ENCODE data around the gene BBS12. TPM values are rescaled to one million over a fixed set of nuclear protein-coding genes. Genes with fewer than 3 reads are reported as not detected.

The BBS12 gene
- total RNA-seq, 1 experiment from 2014 or later: 3.3 TPM

- DNase-seq (ENCODE audit: low spot score): no peak
- in situ Hi-C loops (cut with HindIII; ENCODE audit: low sequenced_read_pairs): no loop called here
These were observed 21.8 kb upstream of the BBS12 start for GRCh38 chr4:122710434-122711308.

DNA sequence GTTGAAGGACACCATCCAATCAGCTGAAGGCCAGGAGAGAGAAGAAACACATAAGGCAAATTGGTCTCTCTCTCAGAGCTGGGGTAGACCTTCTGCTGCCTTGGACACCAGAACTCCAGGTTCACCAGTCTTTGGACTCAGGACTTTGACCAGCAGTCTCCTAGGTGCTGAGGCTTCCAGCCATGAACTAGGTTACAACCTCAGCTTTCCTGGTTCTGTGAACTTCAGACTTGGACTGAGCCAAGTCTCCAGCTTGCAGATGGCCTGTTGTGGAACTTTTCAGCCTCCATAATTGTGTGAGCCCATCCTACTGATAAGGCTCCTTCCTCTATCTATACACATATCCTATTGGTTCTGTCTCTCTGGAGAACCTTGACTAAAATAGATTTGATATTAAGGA lies 20.6 kb upstream of the BBS12 start:
- in situ Hi-C loops (cut with HindIII; ENCODE audit: low sequenced_read_pairs): no loop called here
- DNase-seq (ENCODE audit: low spot score): no peak

DNA sequence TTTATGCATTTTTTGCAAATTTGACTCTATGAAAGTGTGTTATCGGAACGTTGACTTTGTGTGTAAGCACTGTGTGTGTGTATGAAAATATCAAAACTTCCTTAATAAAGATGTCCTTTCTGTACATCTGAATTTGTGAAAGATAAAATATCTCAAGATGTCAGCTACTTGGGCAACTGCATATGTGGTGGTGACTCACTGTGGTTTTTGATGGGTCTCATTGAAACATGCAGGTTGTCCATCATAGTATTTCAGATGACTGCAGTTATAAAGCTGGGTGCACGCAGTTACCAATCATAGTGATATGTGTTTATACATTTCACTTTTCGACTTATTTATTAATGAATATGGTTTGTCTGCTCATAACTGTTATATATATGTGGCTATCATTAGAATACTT lies 19.7 kb upstream of the BBS12 start:
- in situ Hi-C loops (cut with HindIII; ENCODE audit: low sequenced_read_pairs): no loop called here
- DNase-seq (ENCODE audit: low spot score): no peak

DNA sequence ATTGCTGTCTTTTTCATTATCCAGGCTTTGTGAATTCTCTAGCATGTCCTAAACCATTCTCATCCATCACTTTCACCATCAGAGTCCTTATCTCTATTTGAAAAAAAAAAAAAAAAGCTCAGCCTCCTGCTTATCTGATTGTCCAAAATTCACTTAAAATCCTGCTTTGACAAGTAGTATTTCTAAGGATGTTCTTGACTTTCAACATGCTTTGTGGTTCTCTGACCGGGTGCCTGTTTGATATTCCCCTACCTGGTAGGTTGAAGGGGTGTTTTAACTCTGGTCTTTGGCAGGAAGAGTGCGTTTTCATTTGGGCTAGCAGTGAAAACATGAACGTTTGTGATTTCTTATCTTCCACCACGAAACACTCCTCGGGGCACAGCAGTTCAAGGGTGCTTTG lies 17.3 kb upstream of the BBS12 start:
- DNase-seq (ENCODE audit: low spot score): no peak
- in situ Hi-C loops (cut with HindIII; ENCODE audit: low sequenced_read_pairs): no loop called here

DNA sequence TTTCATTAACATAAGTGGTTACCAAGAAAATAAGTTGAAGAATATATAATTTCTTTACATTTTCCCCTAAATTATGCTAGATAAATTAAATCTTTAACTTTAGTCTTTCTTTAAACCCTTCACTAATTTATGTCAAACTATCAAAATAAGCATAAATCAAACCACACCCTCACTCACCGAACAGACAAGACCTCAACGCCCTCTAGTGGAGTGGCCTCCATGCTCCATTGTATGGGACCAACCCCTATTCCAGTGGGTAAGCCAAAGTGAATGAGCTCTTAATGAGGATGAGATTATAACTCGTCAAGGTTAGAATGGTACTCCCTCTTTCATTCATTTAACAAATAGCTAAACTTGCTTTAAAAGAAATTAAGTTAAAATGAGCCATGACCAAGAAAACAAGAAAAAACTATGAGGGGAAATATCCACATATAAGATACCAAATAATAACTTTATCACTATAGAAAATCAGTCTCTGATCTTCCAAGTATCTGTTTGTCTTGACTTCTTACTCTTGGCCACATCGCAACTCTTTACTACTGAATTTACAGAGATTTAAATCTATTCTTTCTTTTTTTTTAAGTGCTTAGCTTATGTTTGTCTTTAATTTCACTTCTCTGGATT lies 15.6 kb upstream of the BBS12 start:
- in situ Hi-C loops (cut with HindIII; ENCODE audit: low sequenced_read_pairs): no loop called here
- peak; percentile 40 for DNase-seq (ENCODE audit: low spot score)

DNA sequence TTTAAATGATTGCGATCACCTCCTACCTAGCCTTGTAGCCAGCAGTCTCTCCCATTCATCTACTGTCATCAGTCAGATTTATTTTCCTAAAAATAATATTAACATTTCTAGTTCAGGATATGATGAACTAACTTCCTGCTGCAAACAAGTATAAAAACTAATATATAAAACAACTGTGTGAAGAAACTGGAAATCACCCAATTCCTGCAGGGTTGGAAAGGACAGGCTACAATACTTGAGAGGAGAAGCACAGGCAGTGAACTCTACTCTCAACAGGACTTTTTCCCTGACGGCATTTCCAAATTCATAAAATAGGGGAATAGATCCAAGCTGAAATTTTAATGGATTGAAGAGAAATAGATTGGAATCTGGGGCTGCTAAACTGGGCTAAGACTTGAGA lies 14.2 kb upstream of the BBS12 start:
- in situ Hi-C loops (cut with HindIII; ENCODE audit: low sequenced_read_pairs): no loop called here
- no peak for DNase-seq (ENCODE audit: low spot score)

DNA sequence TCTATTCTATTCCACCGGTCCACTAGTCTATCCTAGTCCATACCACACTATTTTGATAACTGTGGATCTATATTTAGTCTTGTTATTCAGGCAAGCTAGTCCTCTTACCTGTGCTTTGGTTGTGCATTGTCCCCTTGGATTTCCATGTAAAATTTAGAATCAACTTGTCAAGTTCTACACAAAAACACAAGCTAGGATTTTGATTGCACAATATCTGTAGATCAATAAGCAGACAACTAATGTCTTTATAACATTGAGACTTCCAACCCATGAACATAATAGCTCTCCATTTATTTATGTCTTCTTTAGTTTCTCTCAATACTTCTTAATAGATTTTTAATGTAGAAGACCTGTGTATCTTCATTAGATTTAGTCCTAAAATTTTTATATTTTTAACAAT lies 10.2 kb upstream of the BBS12 start:
- in situ Hi-C loops (cut with HindIII; ENCODE audit: low sequenced_read_pairs): no loop called here

GRCh38 chr4:122728856-122729255 lies 3.6 kb upstream of the BBS12 start:
- no peak for DNase-seq (ENCODE audit: low spot score)
- in situ Hi-C loops (cut with HindIII; ENCODE audit: low sequenced_read_pairs): no loop called here

More for the DNA sequence above, 10.2 kb upstream of the BBS12 start:
- DNase-seq (ENCODE audit: low spot score): no peak

DNA sequence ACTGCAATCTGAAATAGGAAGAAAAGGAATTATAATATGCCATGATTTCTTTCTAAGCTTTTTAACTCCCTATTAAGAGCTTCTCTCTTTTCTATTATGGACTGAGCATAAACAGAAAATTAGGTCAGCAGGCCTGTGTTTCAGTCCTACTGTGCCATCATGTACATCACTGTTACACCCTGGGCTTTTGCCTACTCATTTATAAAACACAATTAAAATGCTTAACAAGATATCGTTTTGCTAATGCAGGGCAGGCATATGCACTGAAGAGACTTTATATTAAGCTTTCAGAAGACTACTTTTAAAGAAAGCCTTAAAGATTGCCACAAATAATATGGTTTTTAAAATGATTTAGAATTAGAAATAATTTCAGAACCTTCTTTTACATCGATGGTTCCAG lies 828 bp upstream of the BBS12 start:
- in situ Hi-C loops (cut with HindIII; ENCODE audit: low sequenced_read_pairs): no loop called here
- DNase-seq (ENCODE audit: low spot score): peak; percentile 40

DNA sequence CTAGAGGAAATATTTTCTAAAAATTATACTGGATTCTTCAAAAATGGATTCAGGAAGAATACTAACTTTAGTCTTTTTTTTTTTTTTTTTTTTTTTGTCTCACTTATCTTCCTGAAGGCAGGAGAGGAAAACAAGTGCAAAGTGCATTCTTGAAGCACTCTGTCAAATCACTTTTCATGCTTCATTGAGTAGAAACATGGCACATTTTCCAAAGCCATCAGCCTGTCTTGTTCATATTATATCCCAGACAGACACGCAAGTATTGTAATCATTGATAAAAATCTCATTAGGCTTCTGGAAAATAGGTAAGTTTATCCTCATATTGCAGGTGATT lies 1.2 kb downstream of the BBS12 start:
- in situ Hi-C loops (cut with HindIII; ENCODE audit: low sequenced_read_pairs): no loop called here
- DNase-seq (ENCODE audit: low spot score): no peak

DNA sequence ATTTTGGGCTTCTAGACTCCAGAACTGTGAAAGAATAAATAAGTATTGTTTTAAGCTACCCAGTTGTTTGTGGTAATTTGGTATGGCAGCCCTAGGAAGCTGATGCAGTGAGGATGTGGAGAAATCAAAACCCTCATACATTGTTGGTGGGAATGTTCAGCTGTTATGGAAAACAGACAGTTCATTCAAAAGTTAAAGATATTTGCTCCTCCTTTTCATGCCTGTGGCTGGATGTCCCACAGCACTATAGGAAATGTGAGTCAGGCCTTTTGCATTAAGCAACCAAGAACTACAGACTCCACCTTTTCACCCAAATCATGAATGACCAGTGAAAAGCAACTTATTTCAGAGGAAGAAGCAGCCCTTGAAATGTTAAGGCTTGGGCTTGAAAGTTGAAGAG lies 6.7 kb downstream of the BBS12 start:
- in situ Hi-C loops (cut with HindIII; ENCODE audit: low sequenced_read_pairs): no loop called here
- no peak for DNase-seq (ENCODE audit: low spot score)

GRCh38 chr4:122742933-122743829 lies 10.7 kb downstream of the BBS12 start:
- DNase-seq (ENCODE audit: low spot score): no peak
- in situ Hi-C loops (cut with HindIII; ENCODE audit: low sequenced_read_pairs): no loop called here

GRCh38 chr4:122744229-122744628 lies 11.7 kb downstream of the BBS12 start:
- in situ Hi-C loops (cut with HindIII; ENCODE audit: low sequenced_read_pairs): no loop called here
- DNase-seq (ENCODE audit: low spot score): no peak

DNA sequence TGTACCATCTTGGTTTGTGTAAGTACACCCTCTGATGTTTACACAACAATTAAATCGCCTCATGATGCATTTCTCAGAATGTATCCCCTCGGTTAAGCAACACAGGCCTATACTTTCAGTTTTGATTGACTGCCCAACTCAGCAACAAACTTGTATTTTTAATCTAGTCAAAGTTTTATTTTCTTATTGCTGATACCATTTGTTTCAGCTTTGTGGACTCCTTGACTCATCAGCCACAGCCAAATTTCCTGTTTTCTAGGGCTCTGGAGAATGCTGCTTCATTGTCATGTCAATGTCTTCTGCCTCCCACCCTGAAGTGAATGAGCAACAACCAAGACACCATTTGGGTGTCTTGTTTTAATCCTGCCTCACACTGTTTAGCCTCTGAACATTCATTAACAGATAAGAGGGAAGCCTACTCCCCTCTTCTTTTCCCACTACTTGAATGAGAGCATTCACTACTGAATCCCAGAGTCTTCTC lies 14.0 kb downstream of the BBS12 start:
- in situ Hi-C loops (cut with HindIII; ENCODE audit: low sequenced_read_pairs): no loop called here
- DNase-seq (ENCODE audit: low spot score): no peak

DNA sequence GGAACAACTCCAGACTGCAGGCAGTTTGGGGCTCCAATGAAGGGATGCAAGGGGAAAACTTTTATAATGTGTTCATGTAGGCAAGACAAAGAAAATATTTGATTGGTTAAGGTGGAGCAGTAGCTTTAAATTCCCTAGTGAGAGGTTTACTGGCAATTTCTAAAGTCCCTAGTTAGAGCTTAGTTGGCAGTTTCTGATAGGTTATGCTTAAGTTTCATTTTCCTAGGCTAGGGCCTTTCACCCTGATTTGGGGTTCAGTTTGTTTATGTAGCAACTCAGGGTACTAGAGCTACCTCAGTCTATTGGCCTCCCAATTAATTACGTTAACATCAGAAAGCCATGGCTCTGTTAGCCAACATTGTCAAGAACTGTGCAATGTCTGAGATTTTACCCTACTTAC lies 14.6 kb downstream of the BBS12 start:
- DNase-seq (ENCODE audit: low spot score): no peak
- in situ Hi-C loops (cut with HindIII; ENCODE audit: low sequenced_read_pairs): no loop called here

GRCh38 chr4:122747883-122748282 lies 15.4 kb downstream of the BBS12 start:
- no peak for DNase-seq (ENCODE audit: low spot score)
- in situ Hi-C loops (cut with HindIII; ENCODE audit: low sequenced_read_pairs): no loop called here

GRCh38 chr4:122749704-122750454 lies 17.4 kb downstream of the BBS12 start:
- in situ Hi-C loops (cut with HindIII; ENCODE audit: low sequenced_read_pairs): no loop called here
- DNase-seq (ENCODE audit: low spot score): no peak

DNA sequence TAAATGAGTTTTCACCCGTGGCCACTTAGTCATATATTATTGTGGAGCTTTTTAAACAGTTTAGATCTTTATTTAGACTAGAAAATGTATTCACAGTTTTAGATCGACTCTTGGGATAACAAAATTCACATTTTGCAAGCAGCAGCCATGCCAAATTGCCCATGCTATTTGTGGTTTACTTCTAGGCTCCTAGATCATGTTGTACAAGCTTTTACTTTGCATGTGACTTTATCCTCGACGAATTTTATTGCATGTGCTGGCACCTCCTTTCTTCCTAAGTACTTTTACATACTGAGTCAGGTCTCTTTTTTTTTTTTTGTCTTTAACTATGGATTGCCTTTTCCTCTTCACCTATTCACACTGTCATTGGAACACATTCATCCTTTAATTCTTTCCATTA lies 23.2 kb downstream of the BBS12 start:
- no peak for DNase-seq (ENCODE audit: low spot score)
- in situ Hi-C loops (cut with HindIII; ENCODE audit: low sequenced_read_pairs): no loop called here

GRCh38 chr4:122758033-122758432 lies 25.5 kb downstream of the BBS12 start:
- DNase-seq (ENCODE audit: low spot score): peak; percentile 38
- in situ Hi-C loops (cut with HindIII; ENCODE audit: low sequenced_read_pairs): no loop called here

All from G401 (cell line).